Activated CD4-positive, alpha-beta T cell treated with anti-CD3 and anti-CD28 coated beads, Interleukin-2, amount 10 ng/mL, durations not matched to agents 7 days and 5 days (primary cell): ENCODE measurements around the gene MEST. TPM values are rescaled to one million over a fixed set of nuclear protein-coding genes. Genes with fewer than 3 reads are reported as not detected.

Experiments used
- CTCF ChIA-PET: fragments of 350-600 bp; sonication (Branson Sonifier 250); formaldehyde crosslinking; loops from one replicate; lab custom pipeline; 2021; ENCODE audit warnings: antibody characterized with exemption; lab: Charles Lee
- POLR2A ChIA-PET: fragments of 350-600 bp; sonication (Branson Sonifier 250); formaldehyde crosslinking; loops from one replicate; lab custom pipeline; 2021; ENCODE audit warnings: antibody characterized with exemption; lab: Charles Lee
- DNase-seq: peaks from one replicate; pipeline ENCODE4 v3.0.0-alpha.2; 2020
- H3K27ac Mint-ChIP-seq: one replicate; pipeline ENCODE4 v1.8.0; 2021; ENCODE audit warnings: mild to moderate bottlenecking, moderate library complexity, mixed read lengths
- H3K27me3 Mint-ChIP-seq: one replicate; pipeline ENCODE4 v1.8.0; 2021; ENCODE audit warnings: mixed read lengths
- H3K36me3 Mint-ChIP-seq: one replicate; pipeline ENCODE4 v1.8.0; 2021; ENCODE audit warnings: low read depth, mixed read lengths
- H3K4me1 Mint-ChIP-seq: one replicate; pipeline ENCODE4 v1.8.0; 2021; ENCODE audit warnings: mixed read lengths
- H3K4me3 Mint-ChIP-seq: one replicate; pipeline ENCODE4 v1.8.0; 2021; ENCODE audit warnings: mild to moderate bottlenecking, moderate library complexity, mixed read lengths
- H3K9me3 Mint-ChIP-seq: one replicate; pipeline ENCODE4 v1.8.0; 2021; ENCODE audit warnings: mixed read lengths
- microRNA-seq: library from miRNA; unstranded; fragments of <30 nt; microRNA quantifications from one replicate; pipeline ENCODE4 v1.2.0, GENCODE V29; 2021; ENCODE audit warnings: borderline microRNAs expressed, borderline replicate concordance
- total RNA-seq, 2 experiments: library from RNA; stranded (reverse); gene quantifications; one replicate each; pipeline ENCODE4 v1.2.3, GENCODE V29; 2021

The MEST gene
- total RNA-seq, 2 experiments from 2014 or later = 1.2 TPM

DNA sequence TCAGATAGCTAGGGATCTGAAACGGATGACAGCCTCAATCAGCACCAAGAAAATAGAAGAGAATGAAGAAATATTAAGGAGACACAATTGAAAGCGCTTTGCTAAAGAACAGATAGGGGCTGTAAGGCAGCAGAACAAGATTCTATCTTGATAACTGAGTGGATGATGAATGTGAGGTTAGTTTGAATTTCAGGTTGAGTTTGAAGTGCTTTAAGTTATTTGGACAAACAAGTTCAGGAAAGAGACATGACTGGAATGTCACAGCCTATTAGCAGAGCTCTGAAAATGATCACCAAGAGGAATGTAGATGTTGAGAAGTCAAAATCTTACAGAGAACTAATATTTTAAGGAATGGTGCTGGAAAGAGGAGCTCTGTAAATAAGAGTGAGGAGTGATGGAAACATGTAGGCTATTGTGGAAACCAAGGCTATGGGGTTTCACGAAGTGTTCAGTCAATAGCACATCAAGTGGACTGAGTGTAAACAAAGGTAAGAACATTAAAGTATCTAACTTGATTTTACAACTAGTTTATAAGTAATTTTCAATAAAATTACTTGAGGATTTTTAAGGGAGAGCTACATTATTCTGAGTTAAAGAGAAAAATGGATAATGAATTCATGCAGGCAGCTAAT, 61.6 kb downstream of the MEST start:
- CTCF ChIA-PET = interaction anchor here (1.0 kb wide), 1 partner anchor 34 kb away, joined by 3 read pairs; no protein-coding TSS in a partner anchor

GRCh38 chr7:130554481-130554880, 62.6 kb downstream of the MEST start:
- no peaks in the 10 kb centered on the region for H3K27me3 Mint-ChIP-seq
- ChIA-PET CTCF (no interaction called here), POLR2A (no interaction called here)
- H3K4me3 Mint-ChIP-seq = no peak overlapping the region
- H3K4me1 Mint-ChIP-seq = no peaks in the 10 kb centered on the region
- no peaks in the 10 kb centered on the region for H3K36me3 Mint-ChIP-seq
- H3K27ac Mint-ChIP-seq = no peak overlapping the region
- no peaks in the 10 kb centered on the region for H3K9me3 Mint-ChIP-seq
- DNase-seq = no peak

More for the DNA sequence above, 61.6 kb downstream of the MEST start:
- H3K27ac Mint-ChIP-seq = no peak overlapping the region
- DNase-seq = no peak
- H3K36me3 Mint-ChIP-seq = peaks cover 2% of the 10 kb centered on the region
- no peak overlapping the region for H3K4me3 Mint-ChIP-seq
- no peaks in the 10 kb centered on the region for H3K4me1 Mint-ChIP-seq
- no peaks in the 10 kb centered on the region for H3K27me3 Mint-ChIP-seq
- no peaks in the 10 kb centered on the region for H3K9me3 Mint-ChIP-seq
- POLR2A ChIA-PET = no interaction called here

Small RNA genes lying within 50 kb of the gene (microRNA-seq; reads per million reads assigned to microRNA genes)
- gene MIR335 = 28.7 reads per million, percentile 54 among the genes with 10 or more reads in this experiment

Other genes with a start within 250 kb of the MEST start
- gene CPA2, start 225.2 kb upstream of the MEST start, total RNA-seq = not detected
- gene CPA4, start 198.9 kb upstream of the MEST start, total RNA-seq = not detected
- not detected for gene CPA5, start 147.3 kb upstream of the MEST start, total RNA-seq
- not detected for gene CPA1, start 111.6 kb upstream of the MEST start, total RNA-seq
- 10 to 100 TPM; 18.5 to 19.6 TPM for gene CEP41, start 51.1 kb upstream of the MEST start, total RNA-seq
- gene COPG2, start 176.7 kb downstream of the MEST start, total RNA-seq = 10 to 100 TPM in 1 of 2 experiments, 1 to 10 TPM in 1; 8.4 to 11.0 TPM
- not detected for gene TSGA13, start 194.5 kb downstream of the MEST start, total RNA-seq
- not detected for gene KLF14, start 242.1 kb downstream of the MEST start, total RNA-seq